NCI-H146 treated with DMSO at 0.1 percent for 48 hours (cell line): Measurements from ENCODE around the gene LCOR.

Experiments used
- DNase-seq: peaks from one replicate; lab custom pipeline; 2025; ENCODE audit not compliant: unreplicated experiment; lab: John Stamatoyannopoulos, UW

LCOR gene

GRCh38 chr10:96889415-96890171 is 57.5 kb downstream of the LCOR start:
- no peak for DNase-seq

DNA sequence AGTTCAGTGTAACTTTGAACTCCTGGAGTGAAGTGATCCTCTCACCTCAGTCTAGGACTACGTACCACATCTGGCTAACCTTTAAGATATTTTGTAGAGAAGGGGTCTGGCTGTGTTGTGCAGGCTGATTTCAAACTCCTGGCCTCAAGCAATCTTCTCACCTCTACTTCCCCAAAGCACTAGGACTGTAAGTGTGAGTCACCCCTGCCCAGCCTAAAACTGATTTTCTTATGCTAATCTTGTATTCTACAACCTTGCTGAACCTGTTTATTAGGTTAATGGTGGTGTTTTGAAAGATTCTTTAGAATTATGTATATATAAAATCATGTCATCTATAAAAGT is 58.0 kb downstream of the LCOR start:
- no peak for DNase-seq

DNA sequence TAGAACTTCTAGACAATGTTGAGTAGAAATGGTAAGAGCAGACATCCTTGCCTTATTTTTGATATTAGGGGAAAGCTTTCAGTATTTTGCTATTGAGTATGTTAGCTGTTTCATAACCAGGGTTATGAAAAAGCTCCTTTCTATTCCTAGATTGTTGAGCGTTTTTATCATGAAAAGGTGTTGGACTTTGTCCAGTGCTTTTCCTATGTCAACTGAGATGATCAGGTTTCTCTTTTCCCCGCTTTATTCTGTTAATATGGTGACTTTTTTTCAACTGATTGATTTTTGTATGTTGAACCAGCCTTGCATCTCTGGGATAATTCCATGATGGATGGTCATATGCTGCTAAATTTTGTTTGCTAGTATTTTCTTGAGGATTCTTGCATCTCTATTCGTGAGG is 58.5 kb downstream of the LCOR start:
- DNase-seq: no peak

GRCh38 chr10:96891840-96892239 is 59.7 kb downstream of the LCOR start:
- DNase-seq: no peak

DNA sequence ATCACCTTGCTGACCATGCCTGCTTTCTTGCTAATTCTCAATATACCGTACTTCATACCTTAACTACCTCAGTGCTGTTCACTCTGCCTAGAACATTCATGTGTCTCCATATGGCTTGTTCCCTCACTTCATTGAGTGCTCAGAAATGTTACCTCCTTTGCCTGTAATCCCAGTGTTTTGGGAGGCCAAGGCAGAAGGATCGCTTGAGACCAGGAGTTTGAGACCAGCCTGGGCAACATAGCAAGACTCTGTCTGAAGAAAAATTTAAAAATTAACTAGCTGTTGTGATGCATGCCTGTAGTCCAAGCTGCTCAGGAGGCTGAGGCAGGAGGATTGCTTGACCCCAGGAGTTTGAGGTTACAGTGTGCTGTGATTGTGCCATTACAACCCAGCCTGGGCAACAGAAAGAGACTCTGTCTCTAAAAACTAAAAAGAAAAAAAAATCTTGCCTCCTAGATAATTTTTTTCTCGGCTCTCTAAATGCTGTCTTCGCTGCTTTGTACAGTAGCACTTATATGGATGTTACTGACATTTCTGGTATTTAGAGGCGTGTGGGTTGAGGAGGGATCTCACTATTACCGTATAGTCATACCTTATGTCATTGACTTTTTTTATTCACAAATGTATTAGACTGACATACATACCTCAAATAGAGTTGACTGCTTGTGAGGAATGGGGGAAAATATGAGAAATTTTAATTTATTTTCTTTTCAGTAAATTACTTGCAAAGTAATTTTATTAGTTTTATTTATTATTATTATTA is 63.7 kb downstream of the LCOR start:
- DNase-seq: no peak

DNA sequence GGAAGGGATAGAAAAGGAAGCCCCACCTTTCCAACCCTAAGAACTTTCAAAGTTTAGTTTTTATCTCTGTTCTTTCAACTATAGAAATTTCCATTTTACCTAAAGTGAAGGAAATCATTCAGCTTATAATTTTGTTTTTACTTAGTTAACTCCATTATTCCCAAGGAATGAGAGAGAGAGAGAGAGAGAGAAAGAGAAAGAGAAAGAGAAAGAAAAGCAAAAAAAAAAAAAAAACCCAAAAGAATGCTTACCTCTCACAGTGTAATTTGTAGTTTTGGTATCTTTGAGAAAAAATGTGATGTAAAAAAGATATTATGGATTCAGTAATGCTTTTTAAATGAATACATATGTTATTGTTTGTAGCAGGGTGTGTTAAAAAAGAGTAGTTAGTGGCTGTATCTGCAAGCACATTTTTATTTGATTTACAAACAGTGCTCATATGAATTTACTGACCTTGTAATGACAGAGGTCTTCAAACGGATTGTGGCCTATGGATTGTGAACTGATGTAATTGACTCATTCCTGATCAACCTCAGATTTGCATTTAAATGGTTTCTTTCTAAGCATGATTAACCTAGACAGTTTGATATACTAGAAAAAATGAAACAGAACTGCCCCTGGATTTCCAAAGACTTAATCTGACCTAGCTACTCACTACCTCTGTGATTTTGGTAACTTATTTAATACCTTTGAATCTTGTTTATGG is 64.9 kb downstream of the LCOR start:
- DNase-seq: peak; percentile 13

DNA sequence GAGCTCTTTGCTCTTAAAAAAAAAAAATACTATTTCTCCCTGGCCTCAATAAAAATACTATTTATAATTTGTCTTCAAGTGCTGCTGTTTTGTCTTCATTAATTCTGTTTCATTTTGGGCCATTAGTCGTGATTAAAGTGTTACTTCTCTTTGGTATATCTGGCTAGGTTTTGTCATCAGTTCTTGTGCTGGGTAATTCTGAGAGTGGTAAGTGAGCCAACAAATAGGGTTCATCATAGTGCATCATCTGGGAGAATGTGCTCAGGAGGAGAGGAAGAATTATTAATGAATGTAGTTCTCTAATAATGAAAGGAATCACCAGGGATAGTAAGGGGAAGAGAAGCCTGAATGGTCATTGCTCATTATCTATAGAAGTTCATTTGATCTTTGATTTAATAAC is 70.0 kb downstream of the LCOR start:
- no peak for DNase-seq

DNA sequence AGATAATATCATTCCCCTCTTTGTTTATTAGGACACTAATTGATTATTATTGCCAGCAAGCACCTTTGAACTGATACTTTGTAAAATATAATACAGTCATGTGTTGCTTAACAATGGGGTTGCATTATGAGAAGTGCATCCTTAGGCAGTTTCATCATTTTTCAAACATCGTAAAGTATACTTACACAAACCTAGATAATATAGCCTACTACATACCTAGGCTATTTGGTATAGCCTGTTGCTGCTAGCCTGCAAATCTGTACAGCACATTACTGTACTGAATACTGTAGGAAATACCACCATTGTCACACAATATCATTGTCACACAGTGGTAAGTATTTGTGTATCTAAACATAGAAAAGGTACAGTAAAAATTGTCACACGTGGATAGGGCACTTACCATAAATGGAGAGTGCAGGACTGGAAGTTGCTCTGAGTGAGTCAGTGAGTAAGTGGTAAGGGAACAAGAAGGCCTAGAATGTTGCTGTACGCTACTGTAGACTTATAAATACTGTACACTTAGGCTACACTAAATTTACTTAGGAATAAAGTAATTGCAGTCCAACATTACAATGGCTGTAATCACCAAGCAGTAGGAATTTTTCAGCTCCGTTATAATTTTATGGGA is 70.7 kb downstream of the LCOR start:
- DNase-seq: no peak

DNA sequence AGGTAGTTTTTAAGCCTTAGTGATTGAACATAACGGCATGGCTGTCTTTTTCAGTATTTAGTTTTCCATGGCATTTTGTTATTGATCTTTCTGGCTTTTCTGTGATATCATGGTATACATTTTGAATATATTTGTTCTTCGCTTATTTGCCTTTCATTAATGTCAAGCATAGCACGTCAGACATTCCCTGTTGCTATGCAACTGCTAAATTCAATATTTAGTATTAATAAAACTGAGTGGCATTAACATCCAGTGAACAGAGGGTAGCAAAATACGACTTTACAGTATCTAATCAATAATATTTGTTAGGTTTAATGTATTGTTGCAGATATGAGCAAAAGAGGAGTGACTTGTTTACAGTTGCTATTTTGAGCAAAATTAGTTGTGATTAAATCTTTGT is 72.5 kb downstream of the LCOR start:
- peak; percentile 71 for DNase-seq

DNA sequence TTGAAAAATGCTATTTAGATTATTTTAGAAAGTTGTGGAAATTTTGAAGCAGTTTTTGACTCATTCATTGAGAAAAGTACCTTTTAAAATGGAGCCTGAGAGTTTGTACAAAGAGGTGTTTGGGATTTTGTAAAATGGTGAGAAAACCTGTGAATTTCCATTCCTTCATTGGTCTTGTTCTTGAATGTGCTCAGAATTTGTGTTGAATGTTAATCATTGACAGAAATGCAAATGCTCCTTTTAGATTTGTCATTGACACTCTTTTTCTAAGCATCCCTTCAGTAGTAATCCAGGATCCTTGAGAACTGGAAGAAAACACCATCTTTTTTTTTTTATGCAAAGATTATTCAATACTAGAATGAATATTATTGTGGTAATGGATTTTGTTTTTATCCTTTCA is 74.8 kb downstream of the LCOR start:
- no peak for DNase-seq

DNA sequence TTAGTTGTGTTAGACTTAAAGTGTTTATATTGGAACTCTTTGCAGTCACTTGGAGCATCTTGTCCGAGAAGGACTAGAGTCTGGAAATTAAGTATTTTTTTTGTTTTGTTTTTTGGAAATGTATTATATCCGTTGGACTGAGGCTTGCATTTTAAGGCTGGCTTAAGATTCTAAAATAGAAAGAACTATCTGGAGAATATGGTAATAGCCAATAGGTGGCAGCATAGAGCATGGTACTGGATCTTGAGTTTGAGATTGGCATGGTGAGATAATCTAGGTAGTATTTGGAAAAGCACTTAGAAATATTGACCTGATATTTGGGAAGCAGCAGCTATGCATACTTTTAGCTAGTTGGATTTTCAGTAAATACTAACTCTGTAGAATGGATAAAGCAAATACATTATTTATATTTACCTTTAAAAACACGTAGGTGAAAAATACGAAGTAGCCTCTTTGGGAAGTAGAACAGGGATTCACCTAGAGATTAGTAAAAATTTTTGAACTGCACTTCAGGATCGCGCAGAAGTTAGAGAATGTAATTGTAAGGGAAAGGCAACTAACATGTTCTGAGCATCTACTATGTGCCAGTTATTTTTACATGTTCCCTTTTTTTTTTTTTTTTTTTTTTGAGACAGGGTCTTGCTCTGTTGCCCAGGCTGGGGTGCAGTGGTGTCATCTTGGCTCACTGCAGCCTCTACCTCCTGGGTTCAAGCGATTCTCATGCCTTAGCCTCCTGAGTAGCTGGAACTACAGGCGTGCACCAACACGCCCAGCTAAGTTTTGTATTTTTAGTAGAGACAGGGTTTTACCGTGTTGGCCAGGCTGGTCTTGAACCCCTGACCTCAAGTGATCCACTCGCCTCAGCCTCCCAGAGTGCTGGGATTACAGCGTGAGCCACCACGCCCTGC is 78.6 kb downstream of the LCOR start:
- DNase-seq: peak; percentile 23

DNA sequence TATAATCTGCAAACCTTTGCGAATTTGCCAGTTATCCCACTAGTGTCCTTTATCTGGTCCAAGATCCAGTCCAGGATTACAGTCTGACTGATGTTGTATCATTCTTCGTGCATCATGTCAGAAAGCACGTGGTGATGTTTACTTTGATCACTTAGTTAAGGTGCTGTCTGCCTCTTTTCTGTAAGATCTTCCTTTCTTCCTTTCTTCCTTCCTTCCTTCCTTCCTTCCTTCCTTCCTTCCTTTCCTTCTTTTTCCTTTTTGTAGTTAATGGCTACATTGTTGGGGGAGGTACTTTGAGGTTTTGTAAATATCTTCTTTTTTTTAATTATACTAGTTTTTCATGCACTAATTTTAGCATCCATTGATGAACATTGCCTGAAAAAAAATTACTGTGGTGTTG is 80.3 kb downstream of the LCOR start:
- no peak for DNase-seq

- no peak for DNase-seq
These were observed 81.8 kb downstream of the LCOR start for GRCh38 chr10:96913906-96914305.

- DNase-seq: no peak
These were observed 85.5 kb downstream of the LCOR start for GRCh38 chr10:96917628-96918027.

- no peak for DNase-seq
These were observed 86.3 kb downstream of the LCOR start for GRCh38 chr10:96918214-96919002.

DNA sequence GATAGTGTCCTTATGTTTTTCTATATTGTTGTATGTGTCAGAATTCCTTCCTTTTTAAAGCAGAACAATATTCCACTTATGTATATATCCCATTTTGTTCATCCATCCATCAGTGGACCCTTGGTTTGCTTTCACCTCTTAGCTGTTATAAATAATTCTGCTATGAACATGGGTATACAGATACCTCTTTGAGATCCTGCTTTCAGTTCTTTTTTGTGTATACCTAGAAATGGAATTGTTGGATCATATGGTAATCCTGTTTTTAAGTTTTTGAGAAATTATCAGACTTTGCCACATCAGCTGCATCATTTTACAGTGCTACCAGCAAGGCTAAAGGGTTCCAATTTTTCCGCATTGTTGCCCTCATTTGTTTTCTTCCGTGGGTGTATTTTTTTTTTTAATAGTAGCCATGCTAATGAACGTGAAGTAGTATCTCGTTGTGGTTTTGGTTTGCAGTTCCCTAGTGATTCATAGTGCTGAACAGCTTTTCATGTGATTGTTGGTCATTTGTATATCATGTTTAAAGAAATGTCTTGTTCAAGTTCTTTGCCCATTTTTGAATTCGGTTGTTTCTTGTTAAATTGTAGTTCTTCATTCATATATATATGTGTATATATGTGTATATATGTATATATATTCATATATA is 87.8 kb downstream of the LCOR start:
- no peak for DNase-seq

GRCh38 chr10:96921655-96922054 is 89.6 kb downstream of the LCOR start:
- no peak for DNase-seq

GRCh38 chr10:96922978-96923948 is 91.2 kb downstream of the LCOR start:
- DNase-seq: no peak
